ENCODE data around the gene HAPLN3. TPM values are rescaled to one million over a fixed set of nuclear protein-coding genes. Genes with fewer than 3 reads are reported as not detected.

The HAPLN3 gene
- total and polyA plus RNA-seq, 2 experiments from 2014 or later: 4.5 to 6.7 TPM

DNA sequence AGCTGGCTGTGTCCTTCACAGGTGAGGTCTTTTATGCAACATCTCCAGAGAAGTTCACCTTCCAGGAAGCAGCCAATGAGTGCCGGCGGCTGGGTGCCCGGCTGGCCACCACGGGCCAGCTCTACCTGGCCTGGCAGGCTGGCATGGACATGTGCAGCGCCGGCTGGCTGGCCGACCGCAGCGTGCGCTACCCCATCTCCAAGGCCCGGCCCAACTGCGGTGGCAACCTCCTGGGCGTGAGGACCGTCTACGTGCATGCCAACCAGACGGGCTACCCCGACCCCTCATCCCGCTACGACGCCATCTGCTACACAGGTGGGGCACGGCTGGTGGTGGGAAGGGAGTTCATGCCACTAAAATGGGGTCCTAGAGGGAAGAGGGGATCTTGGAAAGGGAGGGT lies 52.0 kb downstream of the HAPLN3 start:
- Histone ChIP-seq H3K79me2 (ENCODE audit: insufficient read depth) (no peaks in the 10 kb centered on the region), H3K4me1 (ENCODE audit: insufficient read depth) (no peaks in the 10 kb centered on the region), H3K36me3 (ENCODE audit: low read depth) (no peaks in the 10 kb centered on the region), H3K27ac (no peak overlapping the region), H3K9ac (no peak overlapping the region), H2AFZ (no peak overlapping the region), H3K4me2 (ENCODE audit: unreplicated experiment) (no peak overlapping the region), H3K27me3 (replicated peaks; ENCODE audit: insufficient read depth) (peaks cover 4% of the 10 kb centered on the region; the same call in 1 of the 2 replicates), H3K9me3 (ENCODE audit: low read depth) (no peaks in the 10 kb centered on the region), H3K4me3 (no peak overlapping the region), H4K20me1 (ENCODE audit: insufficient read depth) (no peaks in the 10 kb centered on the region), H3F3A (ENCODE audit: insufficient read depth) (no peaks in the 10 kb centered on the region), H3K9me2 (ENCODE audit: insufficient read depth) (no peaks in the 10 kb centered on the region)
- no peak for TF ChIP-seq EZH2 (IDR thresholded peaks at IDR 0.05; ENCODE audit: insufficient read depth, poor library complexity, severe bottlenecking)
- no peak for TF ChIP-seq EZH2phosphoT487 (IDR thresholded peaks at IDR 0.05; ENCODE audit: insufficient read depth, low read depth)
- DNase-seq: no peak
- WGBS, 2 experiments (ENCODE audit: low coverage in 1 of 2, low lambda C conversion rate in 2 of 2, missing lambda C conversion rate in 2 of 2): 70 to 71% methylated on average over 17 to 21 of the region's 21 CpGs
- in situ Hi-C loops (cut with MboI): no loop called here

DNA sequence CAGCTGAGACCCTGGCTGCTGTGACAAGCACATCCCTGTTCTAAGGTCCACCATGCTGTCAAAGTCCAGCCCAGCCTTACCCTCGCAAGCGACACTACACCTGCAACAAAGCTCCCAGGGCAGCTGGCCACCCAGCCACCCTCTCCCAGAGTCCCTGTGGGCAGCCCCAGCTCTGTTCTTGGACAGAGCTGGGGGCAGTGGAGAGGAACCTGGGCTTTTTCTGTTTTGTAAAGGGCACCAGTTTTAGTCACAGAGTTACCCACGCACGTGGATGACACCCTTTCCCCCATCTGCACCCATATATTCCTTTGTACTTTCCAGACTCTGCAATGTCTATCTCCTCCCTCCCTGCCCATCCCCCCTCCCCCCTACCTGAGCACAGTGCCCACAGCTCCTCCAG lies 53.2 kb downstream of the HAPLN3 start:
- Histone ChIP-seq H3K4me3 (no peak overlapping the region), H3K9me3 (ENCODE audit: low read depth) (no peaks in the 10 kb centered on the region), H3K27me3 (replicated peaks; ENCODE audit: insufficient read depth) (peaks cover 4% of the 10 kb centered on the region; the same call in 1 of the 2 replicates), H3F3A (ENCODE audit: insufficient read depth) (no peaks in the 10 kb centered on the region), H2AFZ (no peak overlapping the region), H3K9me2 (ENCODE audit: insufficient read depth) (no peaks in the 10 kb centered on the region), H3K36me3 (ENCODE audit: low read depth) (no peaks in the 10 kb centered on the region), H3K9ac (no peak overlapping the region), H4K20me1 (ENCODE audit: insufficient read depth) (no peaks in the 10 kb centered on the region), H3K4me1 (ENCODE audit: insufficient read depth) (no peaks in the 10 kb centered on the region), H3K27ac (no peak overlapping the region), H3K79me2 (ENCODE audit: insufficient read depth) (no peaks in the 10 kb centered on the region), H3K4me2 (ENCODE audit: unreplicated experiment) (no peak overlapping the region)
- no peak for DNase-seq
- TF ChIP-seq EZH2phosphoT487 (IDR thresholded peaks at IDR 0.05; ENCODE audit: insufficient read depth, low read depth) (no peak), EZH2 (IDR thresholded peaks at IDR 0.05; ENCODE audit: insufficient read depth, poor library complexity, severe bottlenecking) (no peak)
- 69 to 71% methylated on average over 4 of the region's 4 CpGs for WGBS, 2 experiments (ENCODE audit: low coverage in 1 of 2, low lambda C conversion rate in 2 of 2, missing lambda C conversion rate in 2 of 2)
- in situ Hi-C loops (cut with MboI): no loop called here

DNA sequence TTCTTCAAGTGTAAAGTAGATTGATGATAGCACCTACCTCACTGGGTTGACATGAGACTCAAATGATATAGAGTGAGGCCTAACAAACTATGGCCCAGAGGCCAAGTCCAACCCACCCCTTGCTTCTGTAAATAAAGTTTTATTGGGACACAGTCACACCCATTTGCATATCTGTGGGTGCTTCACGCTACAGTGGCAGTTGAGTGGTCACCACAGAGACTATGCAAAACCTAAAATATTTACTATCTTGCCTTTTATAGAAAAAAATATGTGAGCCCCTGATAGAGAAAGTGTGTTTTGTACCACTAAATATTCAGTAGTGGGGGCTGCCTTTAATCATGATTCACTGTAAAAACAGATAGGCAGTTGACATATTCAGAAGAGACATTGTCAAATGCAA lies 54.1 kb downstream of the HAPLN3 start:
- in situ Hi-C loops (cut with MboI): no loop called here
- no peaks in the 10 kb centered on the region for H3K4me1 ChIP-seq (ENCODE audit: insufficient read depth)
- TF ChIP-seq EZH2 (IDR thresholded peaks at IDR 0.05; ENCODE audit: insufficient read depth, poor library complexity, severe bottlenecking) (no peak), EZH2phosphoT487 (IDR thresholded peaks at IDR 0.05; ENCODE audit: insufficient read depth, low read depth) (no peak)
- H3K27ac ChIP-seq: no peak overlapping the region
- no peak overlapping the region for H2AFZ ChIP-seq
- no peaks in the 10 kb centered on the region for H4K20me1 ChIP-seq (ENCODE audit: insufficient read depth)
- peaks cover 4% of the 10 kb centered on the region; the same call in 1 of the 2 replicates for H3K27me3 ChIP-seq (replicated peaks; ENCODE audit: insufficient read depth)
- H3K9me3 ChIP-seq (ENCODE audit: low read depth): no peaks in the 10 kb centered on the region
- no peaks in the 10 kb centered on the region for H3K79me2 ChIP-seq (ENCODE audit: insufficient read depth)
- no peaks in the 10 kb centered on the region for H3F3A ChIP-seq (ENCODE audit: insufficient read depth)
- no peak overlapping the region for H3K4me2 ChIP-seq (ENCODE audit: unreplicated experiment)
- DNase-seq: no peak
- H3K36me3 ChIP-seq (ENCODE audit: low read depth): no peaks in the 10 kb centered on the region
- WGBS, 2 experiments (ENCODE audit: low coverage in 1 of 2, low lambda C conversion rate in 2 of 2, missing lambda C conversion rate in 2 of 2): 92 to 96% methylated on average over 1 of the region's 1 CpG
- H3K9ac ChIP-seq: no peak overlapping the region
- no peak overlapping the region for H3K4me3 ChIP-seq
- H3K9me2 ChIP-seq (ENCODE audit: insufficient read depth): no peaks in the 10 kb centered on the region

DNA sequence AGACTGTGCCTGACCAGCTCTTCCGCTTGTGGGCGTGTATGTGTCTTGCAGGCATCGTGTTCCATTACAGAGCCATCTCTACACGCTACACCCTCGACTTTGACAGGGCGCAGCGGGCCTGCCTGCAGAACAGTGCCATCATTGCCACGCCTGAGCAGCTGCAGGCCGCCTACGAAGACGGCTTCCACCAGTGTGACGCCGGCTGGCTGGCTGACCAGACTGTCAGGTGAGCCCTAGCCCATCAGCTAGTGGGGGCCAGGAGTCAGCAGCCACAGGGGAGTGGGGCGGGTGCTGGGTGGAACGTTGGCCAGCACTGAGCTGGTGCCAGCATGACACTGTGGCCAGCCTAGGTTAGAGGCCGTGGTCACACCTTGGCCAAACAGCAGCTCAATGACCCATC lies 55.4 kb downstream of the HAPLN3 start:
- Histone ChIP-seq H3K4me1 (ENCODE audit: insufficient read depth) (no peaks in the 10 kb centered on the region), H3K9me2 (ENCODE audit: insufficient read depth) (no peaks in the 10 kb centered on the region), H3K4me2 (ENCODE audit: unreplicated experiment) (no peak overlapping the region), H4K20me1 (ENCODE audit: insufficient read depth) (no peaks in the 10 kb centered on the region), H3K9me3 (ENCODE audit: low read depth) (no peaks in the 10 kb centered on the region), H3K36me3 (ENCODE audit: low read depth) (no peaks in the 10 kb centered on the region), H2AFZ (no peak overlapping the region), H3K79me2 (ENCODE audit: insufficient read depth) (no peaks in the 10 kb centered on the region), H3K27ac (no peak overlapping the region), H3K4me3 (no peak overlapping the region), H3K9ac (no peak overlapping the region), H3F3A (ENCODE audit: insufficient read depth) (peaks cover 7% of the 10 kb centered on the region; the same call in 1 of the 2 replicates), H3K27me3 (replicated peaks; ENCODE audit: insufficient read depth) (peaks cover 3% of the 10 kb centered on the region; the same call in 1 of the 2 replicates)
- DNase-seq: no peak
- TF ChIP-seq EZH2 (IDR thresholded peaks at IDR 0.05; ENCODE audit: insufficient read depth, poor library complexity, severe bottlenecking) (no peak), EZH2phosphoT487 (IDR thresholded peaks at IDR 0.05; ENCODE audit: insufficient read depth, low read depth) (no peak)
- in situ Hi-C loops (cut with MboI): no loop called here
- 74 to 78% methylated on average over 16 of the region's 16 CpGs for WGBS, 2 experiments (ENCODE audit: low coverage in 1 of 2, low lambda C conversion rate in 2 of 2, missing lambda C conversion rate in 2 of 2)

DNA sequence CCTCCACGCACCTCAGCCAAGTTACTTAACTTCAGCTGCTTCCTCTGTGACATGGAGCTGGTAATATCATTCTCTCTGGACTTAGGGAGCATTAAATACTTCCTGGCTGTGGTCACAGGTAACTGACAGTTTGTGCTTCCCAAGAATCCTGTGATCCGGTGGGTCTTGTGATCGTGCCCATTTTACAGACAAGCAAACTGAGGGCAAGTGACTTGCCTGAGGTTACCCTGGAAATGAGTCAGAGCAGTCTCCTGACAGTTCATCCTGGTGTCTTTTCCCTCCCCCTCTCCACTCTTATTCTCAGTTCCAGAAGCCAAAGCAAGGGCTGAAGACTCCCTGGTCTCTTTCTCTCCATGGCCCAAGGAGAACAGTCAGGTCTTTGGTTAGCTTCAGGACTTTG lies 56.2 kb downstream of the HAPLN3 start:
- no peak overlapping the region for H2AFZ ChIP-seq
- no peak overlapping the region for H3K27ac ChIP-seq
- H3K9ac ChIP-seq: no peak overlapping the region
- H3K79me2 ChIP-seq (ENCODE audit: insufficient read depth): no peaks in the 10 kb centered on the region
- H3K36me3 ChIP-seq (ENCODE audit: low read depth): no peaks in the 10 kb centered on the region
- H3K27me3 ChIP-seq (replicated peaks; ENCODE audit: insufficient read depth): no peaks in the 10 kb centered on the region
- WGBS, 2 experiments (ENCODE audit: low coverage in 1 of 2, low lambda C conversion rate in 2 of 2, missing lambda C conversion rate in 2 of 2): 88 to 89% methylated on average over 3 of the region's 3 CpGs
- in situ Hi-C loops (cut with MboI): no loop called here
- peaks cover 7% of the 10 kb centered on the region; the same call in 1 of the 2 replicates for H3F3A ChIP-seq (ENCODE audit: insufficient read depth)
- no peak overlapping the region for H3K4me2 ChIP-seq (ENCODE audit: unreplicated experiment)
- no peaks in the 10 kb centered on the region for H3K9me3 ChIP-seq (ENCODE audit: low read depth)
- H3K4me3 ChIP-seq: no peak overlapping the region
- no peaks in the 10 kb centered on the region for H3K4me1 ChIP-seq (ENCODE audit: insufficient read depth)
- H3K9me2 ChIP-seq (ENCODE audit: insufficient read depth): no peaks in the 10 kb centered on the region
- DNase-seq: no peak
- H4K20me1 ChIP-seq (ENCODE audit: insufficient read depth): no peaks in the 10 kb centered on the region
- TF ChIP-seq EZH2phosphoT487 (IDR thresholded peaks at IDR 0.05; ENCODE audit: insufficient read depth, low read depth) (no peak), EZH2 (IDR thresholded peaks at IDR 0.05; ENCODE audit: insufficient read depth, poor library complexity, severe bottlenecking) (no peak)
